Stimulated activated CD4-positive, alpha-beta T cell treated with anti-CD3 and anti-CD28 coated beads, Interleukin-4, amount 100 ng/mL, for 1 hour (primary cell): Measurements from ENCODE around the gene SNU13.
"Not testable (repeated sequence)": the region's sequence is repeated elsewhere in the genome, so short reads cannot be mapped to it uniquely, and the experiment has no call there.

Experiments
- DNase-seq: peaks from one replicate; pipeline ENCODE4 v3.0.0-alpha.2; 2020

Gene SNU13

GRCh38 chr22:41676134-41676533, 12.5 kb downstream of the SNU13 start:
- DNase-seq = no peak

- no peak for DNase-seq
These were observed 13.8 kb downstream of the SNU13 start for GRCh38 chr22:41674846-41675340.

- DNase-seq = no peak
These were observed 15.7 kb downstream of the SNU13 start for GRCh38 chr22:41672780-41673509.

GRCh38 chr22:41672096-41672495, 16.6 kb downstream of the SNU13 start:
- DNase-seq = not testable (repeated sequence)

DNA sequence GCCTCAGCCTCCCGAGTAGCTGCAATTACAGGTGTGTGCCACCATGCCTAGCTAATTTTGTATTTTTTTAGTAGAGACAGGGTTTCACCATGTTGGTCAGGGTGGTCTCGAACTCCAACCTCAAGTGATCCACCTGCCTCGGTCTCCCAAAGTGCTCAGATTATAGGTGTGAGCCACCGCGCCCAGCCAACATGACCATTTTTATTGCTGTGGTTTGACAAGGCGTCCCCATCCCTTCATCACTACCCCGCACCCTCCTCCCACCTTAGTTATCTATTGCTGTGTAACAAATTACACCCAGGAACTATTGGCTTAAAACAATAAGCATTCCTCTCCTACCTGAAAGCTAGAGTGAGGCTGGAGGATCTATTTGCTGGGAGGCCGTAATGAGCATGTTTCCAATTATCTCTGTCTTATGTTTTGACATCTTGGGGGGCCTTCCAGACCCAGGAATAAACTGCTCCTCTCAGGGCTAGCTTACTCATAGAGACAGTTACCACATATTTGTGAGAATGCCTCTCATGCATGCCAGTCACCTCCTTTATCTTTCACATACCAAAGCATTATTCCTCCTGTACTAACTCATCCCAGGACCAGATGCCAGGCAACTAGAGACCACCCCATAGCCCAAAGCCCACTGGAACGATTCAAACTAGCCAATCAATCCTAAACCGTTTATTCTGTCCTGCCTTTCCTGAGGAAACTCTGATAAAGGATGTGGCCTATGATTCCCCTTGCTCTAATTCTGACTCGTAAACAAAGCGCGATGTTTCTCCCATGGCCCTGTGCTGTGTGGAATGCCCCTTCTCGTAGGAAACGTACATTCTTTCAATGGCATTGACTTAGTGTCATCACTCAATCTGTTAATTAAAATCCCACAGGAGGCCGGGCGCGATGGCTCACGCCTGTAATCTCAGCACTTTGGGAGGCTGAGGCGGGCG, 19.4 kb downstream of the SNU13 start:
- DNase-seq = no peak

- DNase-seq = no peak
These were observed 23.7 kb downstream of the SNU13 start for GRCh38 chr22:41664951-41665350.

DNA sequence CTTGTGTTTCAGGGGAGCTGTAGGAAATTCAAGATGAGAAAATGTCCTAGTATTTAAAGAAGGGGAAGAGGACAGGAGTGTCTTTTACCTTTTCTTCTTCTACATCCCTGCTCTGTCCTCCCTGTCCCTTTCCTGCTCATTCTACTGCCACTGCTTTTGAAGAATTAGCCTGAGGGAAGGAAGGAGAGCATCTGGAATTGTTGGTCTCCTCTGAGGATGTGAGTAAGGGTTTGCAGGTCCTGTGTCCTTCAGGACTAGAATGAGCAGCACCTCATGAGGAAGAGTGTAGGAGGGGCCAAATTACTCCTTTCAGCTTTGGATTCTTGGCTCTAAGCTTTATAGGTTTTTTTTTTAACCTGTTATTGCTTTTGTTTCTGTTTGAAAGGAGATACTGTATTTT, 24.2 kb downstream of the SNU13 start:
- DNase-seq = no peak

GRCh38 chr22:41663594-41663993, 25.1 kb downstream of the SNU13 start:
- not testable (repeated sequence) for DNase-seq

DNA sequence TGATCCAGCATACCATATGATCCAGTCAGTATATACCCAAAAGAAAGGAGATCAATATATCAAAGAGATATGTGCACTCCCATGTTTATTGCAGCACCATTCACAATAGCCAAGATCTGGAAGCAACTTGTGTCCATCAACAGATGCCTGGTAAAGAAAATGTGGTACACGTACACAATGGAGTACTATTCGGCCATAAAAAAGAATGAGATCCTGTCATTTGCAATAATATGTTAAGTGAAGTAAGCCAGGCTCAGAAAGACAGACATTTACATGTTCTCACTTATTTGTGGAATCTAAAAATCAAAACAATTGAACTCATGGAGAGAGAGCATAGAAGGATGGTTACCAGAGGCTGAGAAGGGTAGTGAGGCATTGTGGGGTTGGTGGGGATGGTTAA, 27.0 kb downstream of the SNU13 start:
- no peak for DNase-seq

DNA sequence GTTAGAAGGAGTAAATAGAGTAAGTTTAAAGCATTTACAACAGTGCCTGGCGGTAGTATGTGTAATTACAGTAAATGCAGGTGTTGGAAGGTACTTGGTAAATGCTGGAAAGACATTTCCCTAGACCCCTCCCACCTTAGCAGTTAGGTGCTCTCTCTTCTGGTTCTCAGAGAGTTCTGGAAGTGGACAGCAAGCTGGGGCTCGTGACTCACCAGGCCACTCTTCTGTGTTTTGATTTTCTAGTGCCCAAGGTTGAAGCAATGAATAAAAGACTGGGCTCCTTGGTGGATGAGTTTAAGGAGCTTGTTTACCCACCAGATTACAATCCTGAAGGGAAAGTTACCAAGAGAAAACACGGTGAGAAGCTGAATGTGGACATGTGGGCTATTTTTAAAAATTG, 27.6 kb downstream of the SNU13 start:
- DNase-seq = no peak

DNA sequence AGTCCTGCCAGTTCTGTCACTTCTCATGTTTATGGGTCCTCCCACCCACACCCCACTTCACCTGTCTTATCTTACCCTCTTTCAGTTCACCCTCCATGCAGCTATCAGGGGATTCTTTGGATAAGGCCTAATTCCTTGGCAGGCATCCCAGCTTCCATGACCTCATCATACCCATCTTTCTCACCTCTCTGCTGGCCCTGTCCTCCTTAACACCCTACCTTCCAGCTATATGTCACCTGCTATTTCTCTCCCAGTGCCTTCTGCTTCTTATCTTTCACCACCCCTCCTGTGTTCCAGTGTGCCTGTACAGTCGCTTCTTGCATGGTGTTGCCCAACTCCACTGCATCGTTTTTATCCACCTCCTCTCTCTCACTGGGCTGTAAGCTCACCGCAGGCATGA, 28.3 kb downstream of the SNU13 start:
- no peak for DNase-seq

- no peak for DNase-seq
These were observed 28.7 kb downstream of the SNU13 start for GRCh38 chr22:41659941-41660340.

GRCh38 chr22:41658869-41659268, 29.8 kb downstream of the SNU13 start:
- DNase-seq = no peak

GRCh38 chr22:41657709-41658108, 31.0 kb downstream of the SNU13 start:
- no peak for DNase-seq

- DNase-seq = no peak
These were observed 32.1 kb downstream of the SNU13 start for GRCh38 chr22:41656556-41656955.

DNA sequence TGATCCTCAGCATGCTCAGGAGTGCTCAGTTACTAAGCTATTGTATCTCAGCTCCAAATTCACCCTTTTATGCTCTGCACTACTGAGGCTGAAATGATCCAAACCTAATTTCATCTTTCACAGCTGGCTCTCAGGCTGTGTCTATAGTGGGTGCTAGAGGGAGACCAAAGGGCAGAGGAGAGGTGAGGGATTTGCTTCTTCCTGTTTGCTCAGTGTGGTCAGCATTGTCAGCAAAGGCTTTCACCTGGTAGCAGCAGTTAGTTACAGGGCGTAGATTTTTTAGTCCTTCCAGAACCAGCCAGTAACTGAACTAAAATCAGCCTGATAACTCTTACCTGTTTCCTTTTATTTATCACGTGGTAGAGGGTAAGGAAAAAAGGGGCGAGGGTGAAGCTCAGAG, 34.3 kb downstream of the SNU13 start:
- DNase-seq = no peak

- DNase-seq = no peak
These were observed 37.8 kb downstream of the SNU13 start for GRCh38 chr22:41650821-41651220.

- DNase-seq = no peak
These were observed 38.4 kb downstream of the SNU13 start for GRCh38 chr22:41650229-41650628.

GRCh38 chr22:41648432-41648831, 40.2 kb downstream of the SNU13 start:
- no peak for DNase-seq

GRCh38 chr22:41647771-41648170, 40.9 kb downstream of the SNU13 start:
- no peak for DNase-seq

DNA sequence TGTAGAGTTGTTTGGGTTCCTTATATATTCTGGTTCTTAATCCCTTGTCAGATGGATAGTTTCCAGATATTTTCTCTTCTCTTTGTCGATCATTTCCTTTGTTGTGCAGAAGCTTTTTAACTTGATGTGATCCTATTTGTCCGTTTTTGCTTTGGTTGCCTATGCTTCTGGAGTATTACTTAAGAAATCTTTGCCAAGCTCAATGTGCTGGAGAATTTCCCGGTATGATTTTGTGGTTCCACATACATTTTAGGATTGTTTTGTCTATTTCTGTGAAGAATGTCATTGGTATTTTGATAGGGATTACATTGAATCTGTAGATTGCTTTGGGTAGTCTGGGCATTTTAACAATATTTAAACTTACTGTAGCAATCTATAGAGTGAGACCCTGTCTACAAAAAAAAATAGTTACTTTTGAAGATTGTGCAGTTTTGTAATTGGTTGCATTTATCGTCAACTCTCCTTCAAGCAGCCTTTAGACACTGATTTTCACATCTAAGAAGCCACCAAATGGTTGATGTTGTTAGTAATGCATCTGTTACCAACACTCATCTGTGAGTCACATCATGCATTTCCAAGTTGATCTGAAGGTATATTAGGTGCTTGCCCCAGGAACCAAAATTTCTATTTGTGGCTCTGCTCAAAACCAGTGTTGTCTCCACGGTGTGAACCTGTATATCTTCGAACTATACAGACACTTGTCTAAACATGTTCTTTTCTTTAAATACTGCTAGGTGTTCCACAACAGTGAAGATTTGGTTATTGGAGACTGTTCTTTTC, 46.1 kb downstream of the SNU13 start:
- no peak for DNase-seq

DNA sequence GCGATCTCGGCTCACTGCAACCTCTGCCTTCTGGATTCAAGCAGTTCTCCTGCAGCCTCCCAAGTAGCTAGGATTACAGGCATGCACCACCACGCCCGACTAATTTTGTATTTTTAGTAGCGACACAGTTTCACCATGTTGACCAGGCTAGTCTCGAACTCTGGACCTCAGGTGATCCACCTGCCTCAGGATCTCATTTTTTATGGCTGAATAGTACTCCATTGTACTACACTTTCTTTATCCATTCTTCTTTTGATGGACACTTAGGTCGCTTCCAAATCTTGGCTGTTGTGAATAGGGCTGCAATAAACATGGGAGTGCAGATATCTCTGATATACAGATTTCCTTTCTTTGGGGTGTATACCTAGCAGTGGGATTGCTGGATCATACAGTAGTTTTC, 46.8 kb downstream of the SNU13 start:
- no peak for DNase-seq

DNA sequence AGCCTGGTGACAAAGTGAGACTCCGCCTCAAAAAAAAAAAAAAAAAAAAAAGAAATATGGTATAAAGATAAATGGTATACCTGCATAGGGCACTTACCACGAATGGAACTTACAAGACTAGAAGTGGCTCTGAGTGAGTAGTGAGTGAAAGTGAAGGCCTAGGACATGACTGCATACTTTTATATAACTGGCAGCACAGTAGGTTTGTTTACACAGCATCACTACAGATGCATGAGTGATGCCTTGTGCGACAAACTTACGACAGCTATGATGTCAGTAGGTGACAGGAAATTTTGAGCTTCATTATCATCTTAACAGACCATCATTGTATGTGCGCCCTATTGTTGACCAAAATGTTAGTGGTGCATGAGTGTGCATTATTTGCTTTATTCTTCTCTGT, 49.9 kb downstream of the SNU13 start:
- no peak for DNase-seq
